Breast epithelium (tissue), 3 donors: ENCODE data around the gene MEIS2.

Experiments
- CTCF ChIP-seq, 3 donors: fragments of 450-650 bp; IDR thresholded peaks; one replicate each; pipeline ENCODE4 v1.5.1; 2016 to 2017; ENCODE audit warnings: antibody characterized with exemption in 3 of 3, mild to moderate bottlenecking in 3 of 3, moderate library complexity in 3 of 3
- POLR2A ChIP-seq: fragments of 450-650 bp; IDR thresholded peaks from one replicate; pipeline ENCODE4 v1.6.1; 2016; ENCODE audit warnings: antibody characterized with exemption, mild to moderate bottlenecking, moderate library complexity

- TF ChIP-seq CTCF (IDR thresholded peaks at IDR 0.05) (no peak), POLR2A (no peak)
These were observed 223.1 kb downstream of the MEIS2 start for GRCh38 chr15:36877294-36877693.
